ENCODE results near the gene COL28A1.

- TF ChIP-seq POU2F2 (IDR thresholded peaks at IDR 0.05; ENCODE audit: low read depth, low read length) = no peak
- no peak for TF ChIP-seq POLR2AphosphoS5 (IDR thresholded peaks at IDR 0.05; ENCODE audit: low read depth, low read length)
- TF ChIP-seq POLR2A (IDR thresholded peaks at IDR 0.05; ENCODE audit: low read depth, low read length) = no peak
- no peak for TF ChIP-seq TAF1 (IDR thresholded peaks at IDR 0.05; ENCODE audit: low read depth, low read length)
- TF ChIP-seq SPI1 (IDR thresholded peaks at IDR 0.05; ENCODE audit: low read depth, low read length) = no peak
- TF ChIP-seq PAX5 (IDR thresholded peaks at IDR 0.05; ENCODE audit: insufficient read depth, low read length, severe bottlenecking) = no peak
Measured at GRCh38 chr7:7481802-7482201, 53.9 kb downstream of the COL28A1 start.

All from GM12891 (cell line).